Cerebellar cortex (tissue), 1 donor: ENCODE measurements around the gene GBE1.
"Not testable (repeated sequence)": the region's sequence is repeated elsewhere in the genome, so short reads cannot be mapped to it uniquely, and the experiment has no call there.

ENCODE experiments used
- DNase-seq: peaks from one replicate; pipeline ENCODE4 v3.0.0-alpha.2; 2015; ENCODE audit warnings: low spot score

Gene GBE1

DNA sequence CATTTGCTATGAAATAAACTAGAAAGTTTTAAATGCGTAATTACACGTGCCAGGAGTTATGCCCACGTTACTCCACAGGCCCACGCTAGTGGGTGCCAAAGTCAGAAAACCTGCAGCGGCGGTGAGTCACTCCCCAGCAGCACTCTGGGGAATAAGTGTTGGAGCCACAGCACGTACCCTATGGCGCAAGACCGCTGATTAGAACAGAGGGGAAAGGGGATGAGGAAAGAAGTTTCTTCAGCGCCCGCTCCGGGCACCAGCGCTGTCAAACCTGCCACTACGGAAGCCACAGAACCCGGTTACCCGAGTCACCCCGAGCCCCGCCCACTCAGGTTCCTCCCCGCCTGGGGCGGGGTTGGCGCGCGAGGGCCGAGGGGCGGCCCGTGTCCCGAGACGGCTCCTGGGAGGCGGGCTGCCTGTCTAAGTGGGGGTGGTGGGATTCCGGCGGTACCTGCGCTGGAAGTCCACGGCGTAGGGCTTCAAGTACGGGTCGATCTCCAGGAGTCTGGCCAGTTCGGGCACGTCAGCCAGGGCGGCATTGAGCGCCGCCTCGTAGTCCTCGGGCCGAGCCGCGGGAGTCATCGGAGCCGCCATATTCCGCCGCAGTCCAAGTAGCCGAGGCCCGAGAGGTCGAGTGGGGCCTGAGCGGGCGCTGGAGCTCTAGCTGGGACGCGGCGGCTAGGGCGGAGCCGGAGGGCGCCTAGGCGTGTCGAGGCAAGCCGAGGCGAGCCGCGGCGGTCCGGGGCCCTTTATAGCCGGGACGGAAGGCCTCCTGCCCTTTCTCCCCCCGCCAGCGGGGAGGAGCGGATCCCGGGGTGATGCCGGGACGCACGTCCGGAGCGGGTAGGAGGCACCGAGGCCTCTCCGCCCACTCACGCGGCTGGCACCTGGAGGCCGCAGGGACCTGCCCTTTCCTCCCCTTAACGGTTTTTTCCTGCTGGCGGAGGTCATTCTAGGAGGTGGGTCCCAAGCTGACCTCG, at the start of gene GBE1:
Gene GBE1 (minus strand): TSS at position 722 of the 980 bp plus-strand sequence. CDS start 128 bp downstream, at position 594.
- DNase-seq = peak; percentile 85

DNA sequence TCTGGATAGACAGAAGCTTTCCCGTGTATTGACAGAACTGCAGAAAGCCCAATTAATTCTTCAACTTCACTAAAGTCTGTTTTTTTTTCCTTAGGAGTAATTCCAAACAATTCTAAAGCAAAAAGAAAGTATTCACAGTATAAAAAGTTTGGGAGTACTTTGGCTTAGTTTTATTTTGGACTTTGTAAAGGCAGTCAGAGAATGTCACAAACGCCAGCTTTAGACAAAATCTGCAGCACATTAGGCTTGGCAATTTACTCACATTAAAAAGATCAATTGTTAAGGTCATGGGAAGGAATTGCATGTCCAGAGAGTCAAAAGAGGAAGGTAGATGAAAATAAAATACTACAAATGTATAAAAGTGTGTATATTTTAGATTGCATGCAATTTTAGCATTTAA, 47.5 kb upstream of the GBE1 start:
- no peak for DNase-seq

DNA sequence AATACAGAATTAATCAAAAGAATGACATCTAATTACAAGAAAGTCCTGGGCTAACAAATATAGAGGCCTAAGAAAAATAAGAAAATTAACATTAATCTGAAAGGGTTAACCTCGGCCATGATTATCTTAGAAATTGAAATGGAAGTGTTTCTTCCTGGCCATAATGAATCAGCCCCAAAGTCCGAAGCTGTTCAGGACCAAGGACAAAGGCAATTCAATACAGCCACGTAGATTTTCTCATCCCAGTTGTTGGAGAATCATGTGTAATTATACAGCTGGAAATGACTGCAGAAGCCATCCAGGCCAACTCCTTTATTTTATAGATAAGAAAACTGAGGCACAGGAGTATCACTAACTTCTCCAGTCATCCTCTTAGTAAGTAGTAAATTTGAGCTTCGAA, 38.0 kb upstream of the GBE1 start:
- DNase-seq = no peak

- no peak for DNase-seq
Observed at GRCh38 chr3:81793410-81793809, 32.0 kb upstream of the GBE1 start.

- DNase-seq = no peak
Observed at GRCh38 chr3:81790117-81790516, 28.7 kb upstream of the GBE1 start.

DNA sequence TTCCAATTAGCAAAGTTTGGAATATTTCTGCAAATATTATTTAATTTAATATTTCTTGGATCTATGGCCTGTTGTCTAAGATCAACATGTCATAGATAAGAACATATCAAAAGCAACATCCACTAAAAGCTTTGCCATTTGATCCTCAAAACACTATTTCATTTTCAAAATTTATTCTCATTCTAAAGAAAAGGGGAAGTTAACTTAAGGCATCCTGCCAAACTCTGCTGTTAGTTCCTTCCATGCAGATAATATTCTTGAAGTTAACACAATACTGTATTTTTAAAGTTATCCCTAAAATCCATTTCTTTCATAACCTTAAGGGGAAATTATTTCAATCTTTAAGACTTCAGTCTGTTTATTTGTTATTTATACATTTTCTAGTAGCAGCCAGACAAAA, 28.2 kb upstream of the GBE1 start:
- no peak for DNase-seq

GRCh38 chr3:81788610-81789009, 27.2 kb upstream of the GBE1 start:
- DNase-seq = no peak

DNA sequence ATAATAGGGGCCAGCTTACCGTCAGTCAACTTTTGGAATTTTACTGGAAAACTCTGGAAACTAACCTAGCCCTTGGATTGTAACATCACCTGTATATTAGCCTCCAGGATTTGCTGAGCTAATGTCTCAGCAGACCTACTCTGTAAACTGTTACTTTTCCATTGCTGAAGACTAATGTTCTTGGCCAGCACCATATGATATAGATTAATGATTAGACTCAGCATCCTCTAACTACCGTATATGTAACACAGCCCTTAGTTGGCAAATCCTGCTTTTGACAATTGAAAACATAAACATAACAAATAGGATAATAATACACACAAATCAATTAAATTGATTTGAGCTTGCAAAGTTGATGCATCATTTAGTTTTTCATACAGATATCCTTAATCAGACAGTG, 26.6 kb upstream of the GBE1 start:
- DNase-seq = no peak

GRCh38 chr3:81782585-81782984, 21.1 kb upstream of the GBE1 start:
- DNase-seq = no peak

GRCh38 chr3:81778678-81779182, 17.3 kb upstream of the GBE1 start:
- DNase-seq = no peak

GRCh38 chr3:81776643-81777042, 15.2 kb upstream of the GBE1 start:
- no peak for DNase-seq

DNA sequence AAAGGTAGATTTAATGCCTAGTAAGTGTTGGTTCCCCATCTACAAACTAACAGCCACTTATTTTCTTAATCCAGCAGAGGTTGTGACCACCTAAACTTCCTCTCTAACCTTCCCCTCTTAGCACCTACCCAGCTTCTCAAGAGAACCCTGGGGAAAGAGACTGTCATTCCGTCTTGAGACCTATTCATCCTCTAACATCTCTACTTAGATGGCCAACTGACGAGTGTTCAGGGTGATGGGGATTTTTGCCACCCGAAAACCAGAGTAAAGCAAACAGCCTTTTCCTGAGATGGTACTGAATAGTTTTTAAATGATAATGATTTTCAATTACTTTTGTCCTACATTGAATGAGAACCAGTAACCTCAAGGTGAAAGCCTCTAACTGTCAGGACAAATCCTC, 9.3 kb upstream of the GBE1 start:
- no peak for DNase-seq

GRCh38 chr3:81769299-81769698, 7.9 kb upstream of the GBE1 start:
- DNase-seq = no peak

- not testable (repeated sequence) for DNase-seq
Observed at GRCh38 chr3:81767250-81767859, 5.9 kb upstream of the GBE1 start.

DNA sequence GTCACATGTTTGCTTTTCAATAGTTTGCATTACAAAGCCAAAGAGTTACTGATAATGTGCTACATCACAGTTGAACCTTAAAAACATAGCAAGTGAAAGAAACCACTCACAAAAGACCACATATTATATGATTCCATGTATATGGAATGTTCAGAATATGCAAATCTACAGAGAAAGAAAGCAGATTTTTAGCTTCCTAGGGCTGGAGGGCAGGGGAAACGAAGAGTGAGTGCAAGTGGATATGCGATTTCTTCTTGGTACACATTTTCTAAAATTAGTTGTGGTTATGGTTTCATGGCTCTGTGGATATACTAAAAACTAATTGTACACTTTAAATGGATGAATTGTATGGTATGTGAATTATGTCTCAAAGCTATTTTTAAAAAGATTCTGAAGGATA, 4.0 kb upstream of the GBE1 start:
- DNase-seq = no peak

GRCh38 chr3:81764665-81765064, 3.2 kb upstream of the GBE1 start:
- no peak for DNase-seq

GRCh38 chr3:81764002-81764401, 2.6 kb upstream of the GBE1 start:
- no peak for DNase-seq

DNA sequence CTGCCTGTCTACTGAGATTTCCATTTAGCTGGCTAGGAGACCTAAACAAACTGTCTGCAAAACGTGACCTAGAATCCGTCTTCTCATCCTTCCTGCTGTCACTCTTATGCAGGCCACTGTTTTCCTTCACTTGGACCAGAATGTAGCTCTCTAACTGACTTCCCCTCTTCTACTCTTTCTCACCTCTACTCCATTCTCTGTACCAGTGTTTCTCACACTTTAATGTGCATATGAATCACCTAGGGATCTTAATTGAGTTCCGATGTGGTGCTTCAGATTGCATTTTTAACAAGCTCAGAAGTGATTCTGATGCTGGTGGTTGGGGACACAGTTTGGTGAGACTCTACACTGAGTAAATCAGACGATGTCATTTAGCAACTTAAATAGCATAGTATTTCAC, 1.6 kb upstream of the GBE1 start:
- no peak for DNase-seq

DNA sequence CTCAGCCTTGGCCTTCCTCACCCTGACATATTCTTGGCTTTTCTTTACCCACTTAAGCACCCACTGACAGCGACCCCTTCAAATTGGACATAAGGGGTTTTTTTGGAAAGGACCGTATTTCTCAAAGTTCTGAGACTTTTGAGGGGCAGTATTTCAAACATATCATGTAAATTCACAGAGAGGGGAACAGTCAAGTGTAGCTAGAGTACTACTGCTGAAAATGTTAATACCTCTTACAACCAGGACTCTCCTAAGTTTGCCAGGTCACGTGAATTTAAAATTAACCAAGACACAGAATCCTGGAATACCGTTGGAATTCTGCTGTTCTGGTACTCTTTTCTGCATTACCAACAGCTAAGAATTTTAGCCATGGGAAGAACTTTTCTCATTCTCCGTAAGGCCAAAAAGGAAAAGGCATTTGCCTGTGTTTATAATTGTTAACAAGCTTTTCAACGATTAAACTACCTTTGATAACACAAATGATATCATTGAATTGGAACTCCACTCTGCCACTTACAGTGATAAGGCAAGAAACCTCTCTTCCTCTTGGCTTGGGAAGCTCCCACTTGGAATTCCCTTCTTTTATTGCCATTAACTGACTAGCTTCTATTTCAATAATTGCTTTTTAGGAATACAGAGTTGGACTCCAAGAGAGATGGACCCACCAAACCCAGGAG, 597 bp upstream of the GBE1 start:
- DNase-seq = peak; percentile 51

GRCh38 chr3:81760215-81760614, 1.2 kb downstream of the GBE1 start:
- DNase-seq = peak; percentile 12

- not testable (repeated sequence) for DNase-seq
Observed at GRCh38 chr3:81758771-81759170, 2.7 kb downstream of the GBE1 start.

DNA sequence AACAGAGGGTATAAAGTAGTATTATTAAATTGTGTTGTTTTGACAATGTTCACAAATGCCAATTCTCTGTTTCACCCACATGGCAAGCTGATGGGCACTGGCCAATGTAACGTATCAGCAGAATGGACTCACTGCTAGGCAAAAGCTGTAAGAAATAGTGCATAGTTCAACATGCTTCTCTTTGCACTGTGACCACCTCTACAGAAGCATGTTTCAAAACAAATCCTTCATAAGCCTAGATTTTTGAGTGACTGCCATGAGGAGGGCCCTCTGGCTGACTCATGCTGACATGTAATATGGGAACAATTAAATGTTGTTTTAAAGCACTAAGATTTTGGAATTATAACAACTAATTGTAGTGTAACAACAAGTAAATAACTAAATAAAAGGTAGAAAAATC, 3.2 kb downstream of the GBE1 start:
- DNase-seq = no peak
